HCT116 (cell line): ENCODE results near the gene TXNDC11. TPM values are rescaled to one million over a fixed set of nuclear protein-coding genes. Genes with fewer than 3 reads are reported as not detected.

Source experiments
- total RNA-seq: library from RNA; stranded (reverse); gene quantifications from one replicate; pipeline ENCODE4 v1.2.1, GENCODE V29; 2021; ENCODE audit not compliant: unreplicated experiment

TXNDC11 gene
- total RNA-seq, 1 experiment from 2014 or later, result 26.8 TPM

Other genes with a start within 250 kb of the TXNDC11 start
- 84.2 TPM for gene LITAF, start 155.9 kb downstream of the TXNDC11 start, total RNA-seq
- gene SNN, start 74.4 kb downstream of the TXNDC11 start, total RNA-seq, result 12.2 TPM
- 33.4 TPM for gene ZC3H7A, start 54.4 kb upstream of the TXNDC11 start, total RNA-seq
- 291 TPM for gene RSL1D1, start 108.7 kb upstream of the TXNDC11 start, total RNA-seq
- gene GSPT1, start 173.1 kb upstream of the TXNDC11 start, total RNA-seq, result 148 TPM
- gene NPIPB2, start 199.2 kb upstream of the TXNDC11 start, total RNA-seq, result 10.7 TPM
- not detected for gene TNFRSF17, start 222.4 kb upstream of the TXNDC11 start, total RNA-seq
- 7.4 TPM for gene SNX29, start 233.9 kb upstream of the TXNDC11 start, total RNA-seq